ENCODE data around the gene NFU1.
A peak's percentile ranks its signal among the peaks of the same experiment; 100 is the strongest.
"Not testable (repeated sequence)": the region's sequence is repeated elsewhere in the genome, so short reads cannot be mapped to it uniquely, and the experiment has no call there.

The NFU1 gene

GRCh38 chr2:69449906-69450305 is 12.7 kb upstream of the NFU1 start:
- no peak for DNase-seq

GRCh38 chr2:69443673-69444072 is 6.4 kb upstream of the NFU1 start:
- not testable (repeated sequence) for DNase-seq

GRCh38 chr2:69439499-69439898 is 2.3 kb upstream of the NFU1 start:
- not testable (repeated sequence) for DNase-seq

GRCh38 chr2:69438580-69438979 is 1.3 kb upstream of the NFU1 start:
- DNase-seq = no peak

- no peak for DNase-seq
Measured at GRCh38 chr2:69437751-69438154, 518 bp upstream of the NFU1 start.

- no peak for DNase-seq
Measured at GRCh38 chr2:69436596-69436937, 668 bp downstream of the NFU1 start.

- no peak for DNase-seq
Measured at GRCh38 chr2:69434753-69435152, 2.5 kb downstream of the NFU1 start.

- DNase-seq = no peak
Measured at GRCh38 chr2:69429491-69430183, 7.6 kb downstream of the NFU1 start.

GRCh38 chr2:69428981-69429380 is 8.3 kb downstream of the NFU1 start:
- no peak for DNase-seq

- DNase-seq = no peak
Measured at GRCh38 chr2:69424419-69424818, 12.8 kb downstream of the NFU1 start.

GRCh38 chr2:69422198-69422597 is 15.0 kb downstream of the NFU1 start:
- no peak for DNase-seq

GRCh38 chr2:69419111-69419510 is 18.1 kb downstream of the NFU1 start:
- not testable (repeated sequence) for DNase-seq

GRCh38 chr2:69416147-69416546 is 21.1 kb downstream of the NFU1 start:
- no peak for DNase-seq

- DNase-seq = no peak
Measured at GRCh38 chr2:69411120-69411519, 26.1 kb downstream of the NFU1 start.

GRCh38 chr2:69405306-69405705 is 31.9 kb downstream of the NFU1 start:
- no peak for DNase-seq

- no peak for DNase-seq
Measured at GRCh38 chr2:69400121-69400520, 37.1 kb downstream of the NFU1 start.

GRCh38 chr2:69397234-69397633 is 40.0 kb downstream of the NFU1 start:
- no peak for DNase-seq

GRCh38 chr2:69395866-69396265 is 41.4 kb downstream of the NFU1 start:
- DNase-seq = no peak

GRCh38 chr2:69393963-69394362 is 43.3 kb downstream of the NFU1 start:
- DNase-seq = no peak

- DNase-seq = no peak
Measured at GRCh38 chr2:69390471-69390870, 46.8 kb downstream of the NFU1 start.

- no peak for DNase-seq
Measured at GRCh38 chr2:69390001-69390400, 47.2 kb downstream of the NFU1 start.

- no peak for DNase-seq
Measured at GRCh38 chr2:69389271-69389670, 48.0 kb downstream of the NFU1 start.

- no peak for DNase-seq
Measured at GRCh38 chr2:69387770-69388481, 49.3 kb downstream of the NFU1 start.

- DNase-seq = peak; percentile 95
Measured at GRCh38 chr2:69386789-69387734, 50.2 kb downstream of the NFU1 start, which contains the start of gene GFPT1. Gene GFPT1, minus strand, starts transcription at chr2:69387227. Its CDS starts 156 bp downstream, at chr2:69387071.

Measured in stimulated activated CD4-positive, alpha-beta T cell treated with anti-CD3 and anti-CD28 coated beads, Interleukin-4, amount 100 ng/mL, for 1 hour (primary cell).